NK-92 treated with Interleukin-12 subunit alpha and Interleukin-12 subunit beta, amount 100 ng/mL, for 24 hours (cell line): ENCODE results near the gene EIF2B4.
A peak's percentile ranks its signal among the peaks of the same experiment; 100 is the strongest.
"Not testable (repeated sequence)": the region's sequence is repeated elsewhere in the genome, so short reads cannot be mapped to it uniquely, and the experiment has no call there.

ENCODE experiments used
- DNase-seq: peaks from one replicate; lab custom pipeline; 2025; lab: John Stamatoyannopoulos, UW

EIF2B4 gene

DNA sequence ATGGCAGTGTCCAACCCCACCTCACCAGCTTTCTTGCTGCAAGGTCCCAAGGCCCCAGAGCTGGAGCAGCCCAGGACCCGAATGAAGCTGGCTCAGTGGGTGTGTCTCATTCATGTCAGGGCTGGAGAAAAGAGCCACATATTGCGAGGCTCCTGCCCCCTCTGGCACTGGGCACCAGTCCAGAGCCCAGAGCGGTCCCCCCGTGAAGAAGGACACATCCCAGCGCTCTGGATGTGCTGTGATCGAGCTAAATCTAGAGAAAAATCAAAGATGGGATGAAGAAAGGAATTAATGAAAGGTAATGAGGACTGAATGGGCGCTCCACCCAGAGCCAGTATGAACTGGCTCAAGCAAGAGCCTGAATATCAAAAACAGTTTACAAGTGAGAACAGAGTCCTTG is 34.0 kb downstream of the EIF2B4 start:
- no peak for DNase-seq

- DNase-seq, result no peak
Observed at GRCh38 chr2:27335311-27335710, 34.8 kb downstream of the EIF2B4 start.

DNA sequence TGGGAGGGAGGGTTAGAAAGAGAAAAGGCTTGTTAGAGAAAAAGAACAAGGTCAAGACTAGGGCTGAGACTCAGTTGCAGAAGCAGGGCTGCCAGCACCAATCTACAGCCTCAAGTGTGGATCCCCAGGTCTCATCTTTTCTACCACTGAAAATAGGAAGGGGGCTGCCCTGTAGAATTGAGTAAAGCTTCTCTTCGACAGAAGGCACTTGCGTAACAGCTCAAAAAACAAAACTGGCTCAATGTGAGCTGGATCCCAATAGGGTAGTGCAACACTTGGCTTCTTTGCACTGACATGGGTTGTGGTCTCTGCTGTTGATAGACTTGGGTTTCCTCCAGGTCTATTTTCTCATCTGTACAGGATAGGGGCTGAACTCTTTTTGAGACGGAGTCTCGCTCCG is 45.4 kb downstream of the EIF2B4 start:
- no peak for DNase-seq

- no peak for DNase-seq
Observed at GRCh38 chr2:27323596-27324285, 46.4 kb downstream of the EIF2B4 start.

DNA sequence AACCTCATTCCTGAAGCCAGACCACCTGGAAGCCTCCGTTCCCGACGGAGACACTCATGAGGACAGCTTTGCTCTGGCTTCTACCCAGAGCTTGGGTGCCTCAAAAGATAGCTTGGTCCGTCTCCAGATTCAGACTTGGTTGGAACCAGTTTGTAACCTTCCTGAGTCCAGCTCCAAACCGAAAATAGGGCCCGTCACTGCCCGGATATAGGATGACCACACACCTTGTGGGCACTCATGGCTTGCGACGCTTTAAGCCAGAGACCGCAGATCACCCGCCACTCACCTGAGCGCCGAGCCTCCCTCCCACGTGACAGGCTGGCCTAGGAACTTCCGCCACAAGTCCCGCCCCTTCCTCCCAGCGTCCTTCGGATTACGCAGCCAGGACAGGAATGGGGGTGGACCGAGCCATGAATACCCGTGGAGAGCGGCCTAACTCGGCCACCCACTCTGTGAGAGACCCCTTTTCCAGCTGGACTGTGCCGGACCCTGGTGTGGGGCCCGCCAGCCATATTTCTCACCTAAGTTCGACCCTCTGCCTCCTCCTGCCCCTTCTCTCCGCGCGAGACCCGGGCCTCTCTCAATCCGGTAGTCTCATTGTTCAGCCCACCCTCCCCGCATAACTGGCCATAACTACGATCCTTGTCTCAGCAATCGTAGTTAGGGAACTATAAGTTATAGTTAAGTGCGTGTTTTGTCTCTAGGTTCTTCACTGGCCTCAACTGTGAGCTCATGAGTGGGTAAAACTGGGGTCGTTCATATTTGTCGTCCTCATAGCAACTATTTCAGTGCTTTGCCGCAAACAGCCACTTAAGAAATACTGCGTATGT is 47.2 kb downstream of the EIF2B4 start, which contains the start of gene MPV17:
TSS of gene MPV17 (minus strand) at position 332 of the 830 bp plus-strand sequence. CDS start 580 bp downstream, outside the sequence.
- DNase-seq, result peak; percentile 70

DNA sequence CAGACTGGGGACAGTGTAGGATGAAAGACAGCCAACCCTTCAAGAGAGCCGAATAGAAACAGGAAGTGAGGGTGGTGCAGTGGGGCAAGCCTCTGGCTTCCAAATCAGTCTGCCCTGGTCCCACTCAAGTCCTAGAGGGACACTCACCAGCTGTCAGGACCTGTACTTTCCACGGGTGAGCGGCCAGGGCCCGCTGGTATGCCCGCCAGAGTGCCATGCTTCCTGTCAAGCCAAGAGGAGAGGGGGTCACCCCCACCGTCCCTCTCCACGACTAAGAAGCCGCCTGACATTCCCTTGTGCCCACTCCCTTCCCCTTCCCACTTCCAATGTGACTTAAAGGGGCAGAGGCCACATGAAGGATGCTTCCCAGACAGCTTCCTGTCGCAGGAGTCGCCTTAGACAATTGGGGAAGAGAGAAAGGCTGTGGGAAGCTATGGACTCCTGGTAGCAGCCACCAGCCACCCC is 47.8 kb downstream of the EIF2B4 start:
- DNase-seq, result no peak

- no peak for DNase-seq
Observed at GRCh38 chr2:27320958-27321543, 49.1 kb downstream of the EIF2B4 start.

DNA sequence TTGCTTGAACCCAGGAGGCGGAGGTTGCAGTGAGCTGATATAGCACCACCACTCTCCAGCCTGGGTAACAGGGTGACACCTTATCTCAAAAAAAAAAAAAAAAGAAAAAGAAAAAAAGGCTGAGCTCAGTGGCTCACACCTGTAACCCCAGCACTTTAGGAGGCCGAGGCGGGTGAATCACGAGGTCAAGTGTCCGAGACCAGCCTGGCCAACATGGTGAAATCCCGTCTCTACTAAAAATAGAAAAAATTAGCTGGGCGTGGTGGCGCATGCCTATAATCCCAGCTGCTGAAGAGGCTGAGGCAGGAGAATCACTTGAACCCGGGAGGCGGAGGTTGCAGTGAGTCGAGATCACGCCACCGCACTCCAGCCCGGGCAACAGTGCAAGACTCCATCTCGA is 50.3 kb downstream of the EIF2B4 start:
- DNase-seq, result not testable (repeated sequence)

DNA sequence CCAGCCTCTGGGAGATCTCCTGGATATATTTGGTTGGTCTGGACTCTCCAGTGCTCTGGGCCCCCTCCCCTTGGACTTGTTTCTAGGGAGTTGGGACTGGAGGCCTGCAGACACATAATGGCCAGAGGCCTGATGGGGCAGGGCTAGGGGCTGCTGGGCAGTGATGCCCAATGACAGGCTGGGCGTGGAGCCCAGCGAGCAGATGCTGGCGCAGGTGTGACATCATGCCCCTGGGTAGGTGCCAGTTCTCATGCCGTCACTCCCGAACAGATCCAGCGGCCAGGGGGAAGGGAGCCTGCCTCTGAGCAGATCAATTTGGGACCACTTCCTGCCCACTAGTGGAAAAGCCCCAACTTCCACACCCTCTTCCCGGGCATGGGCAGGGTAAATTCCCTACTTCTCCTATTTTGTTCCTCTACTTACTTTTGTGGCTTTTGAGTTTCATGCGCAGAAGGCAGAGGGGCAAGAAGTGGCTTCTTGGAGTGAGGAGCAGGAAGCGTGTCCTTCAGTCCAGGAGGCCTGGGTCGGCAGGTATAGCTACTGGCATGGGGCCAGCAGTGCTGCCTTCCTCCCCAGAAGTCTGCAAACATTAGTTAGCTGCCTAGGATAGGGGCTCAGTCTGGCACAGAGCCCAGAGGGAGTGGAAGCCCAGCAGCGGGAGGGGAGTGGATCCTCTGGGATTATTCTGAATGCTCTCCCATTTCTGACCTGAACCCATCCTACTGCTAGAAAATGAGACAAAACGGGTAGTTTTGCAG is 53.3 kb downstream of the EIF2B4 start:
- no peak for DNase-seq

- DNase-seq, result no peak
Observed at GRCh38 chr2:27315122-27315521, 55.0 kb downstream of the EIF2B4 start.

DNA sequence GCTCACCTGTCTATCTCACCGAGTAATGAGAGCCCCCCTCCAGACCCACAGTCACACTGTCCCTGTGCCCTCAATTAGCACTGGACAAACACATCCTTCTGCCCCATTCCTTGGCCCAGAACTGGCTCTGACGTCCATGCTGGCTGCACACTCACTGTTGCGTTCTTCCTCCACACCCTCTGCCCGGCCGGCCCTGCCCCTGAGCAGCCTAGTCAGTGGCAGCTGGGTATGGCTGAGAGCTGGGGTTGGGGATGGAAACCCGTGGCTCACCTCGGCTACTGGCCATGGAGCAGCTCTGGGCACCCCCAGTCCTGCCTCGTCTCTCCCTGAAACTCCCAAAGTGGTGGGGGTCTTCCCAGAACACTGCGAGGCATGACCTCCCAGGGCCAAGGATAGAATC is 55.4 kb downstream of the EIF2B4 start:
- DNase-seq, result no peak
